ENCODE data around the gene ARFRP1. TPM values are rescaled to one million over a fixed set of nuclear protein-coding genes. Genes with fewer than 3 reads are reported as not detected.
A peak's percentile ranks its signal among the peaks of the same experiment; 100 is the strongest.

The ARFRP1 gene
- total and polyA plus RNA-seq, 2 of the 13 experiments (the other 11 are each of a cell fraction or from before 2014, with no cell fraction given): 32.0 to 51.1 TPM

DNA sequence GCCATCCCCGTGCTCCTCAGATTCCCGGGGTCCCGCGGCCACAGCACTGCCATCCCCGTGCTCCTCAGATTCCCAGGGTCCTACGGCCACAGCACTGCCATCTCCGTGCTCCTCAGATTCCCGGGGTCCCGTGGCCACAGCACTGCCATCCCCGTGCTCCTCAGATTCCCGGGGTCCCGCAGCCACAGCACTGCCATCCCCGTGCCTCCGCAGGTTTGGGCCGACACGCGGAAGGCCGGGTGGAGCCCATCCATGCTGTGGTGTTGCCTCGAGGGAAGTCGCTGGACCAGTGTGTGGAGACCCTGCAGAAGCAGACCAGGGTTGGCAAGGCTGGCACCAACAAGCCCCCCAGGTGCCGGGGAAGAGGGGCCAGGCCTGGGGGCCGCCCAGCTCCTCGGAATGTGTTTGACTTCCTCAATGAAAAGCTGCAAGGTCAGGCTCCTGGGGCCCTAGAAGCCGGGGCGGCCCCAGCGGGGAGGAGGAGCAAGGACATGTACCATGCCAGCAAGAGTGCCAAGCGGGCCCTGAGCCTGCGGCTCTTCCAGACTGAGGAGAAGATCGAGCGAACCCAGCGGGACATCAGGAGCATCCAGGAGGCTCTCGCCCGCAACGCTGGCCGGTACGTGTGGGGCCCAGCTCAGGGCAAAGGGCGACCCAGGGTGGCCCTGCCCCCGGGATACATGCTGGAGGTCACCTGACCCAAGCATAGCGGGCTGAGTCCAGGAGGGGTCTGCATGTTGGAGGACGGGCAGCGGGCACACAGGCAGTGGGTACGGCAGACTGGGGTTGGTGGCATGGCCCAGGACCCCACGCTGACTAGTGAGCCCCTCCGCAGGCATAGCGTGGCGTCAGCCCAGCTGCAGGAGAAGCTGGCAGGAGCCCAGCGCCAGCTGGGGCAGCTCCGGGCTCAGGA lies 27.4 kb upstream of the ARFRP1 start:
- BruUV-seq (replicated peaks): no TSS peak
- ATAC-seq (no peak), DNase-seq (ENCODE audit: low spot score) (no peak), FAIRE-seq (no peak)
- Histone ChIP-seq H2AFZ (ENCODE audit: low read length) (no peak overlapping the region), H3K9me3 (ENCODE audit: low read length) (no peaks in the 10 kb centered on the region), H3K36me3 (replicated peaks in 1 of 2; ENCODE audit: control insufficient read depth in 1 of 2, insufficient read depth in 2 of 2, low read length in 2 of 2) (peaks cover 30 to 37% of the 10 kb centered on the region in 2 experiments), H3K4me1 (ENCODE audit: insufficient read depth, low read length) (peaks cover 40% of the 10 kb centered on the region), H3K4me2 (ENCODE audit: low read depth, low read length) (peak overlapping the region; percentile 48), H3K27ac (ENCODE audit: extremely low read length, insufficient read depth, low read length) (peak overlapping the region; percentile 93), H3K79me2 (ENCODE audit: insufficient read depth, low read length) (peaks cover 31% of the 10 kb centered on the region), H4K20me1 (ENCODE audit: insufficient read depth, low read length) (no peaks in the 10 kb centered on the region), H3K27me3 (ENCODE audit: control insufficient read depth in 1 of 2, insufficient read depth in 2 of 2, low read length in 2 of 2) (no peaks in the 10 kb centered on the region), H3K9ac (ENCODE audit: insufficient read depth, low read depth, low read length) (no peak overlapping the region; the same call in 1 of the 2 replicates), H3K4me3 (replicated peaks in 1 of 3; ENCODE audit: insufficient read depth in 1 of 3, low read depth in 2 of 3, low read length in 3 of 3) (peak overlapping the region in 1 of 3 experiments; percentile 32; a peak in 1 of 6 replicates)
- WGBS (ENCODE audit: low lambda C conversion rate): 79% methylated on average over 43 of the region's 48 CpGs
- ChIA-PET POLR2A (interaction anchor here (2.7 to 7.3 kb wide), 4 partner anchors 8 to 129 kb away, joined by 9 to 190 read pairs (median 73); partner anchors contain the start of genes ARFRP1, TPD52L2 and ZGPAT), CTCF (ENCODE audit: low intra/inter-chr PET ratio, low total read pairs) (no interaction called here)
- in situ Hi-C loops (cut with HindIII; ENCODE audit: extremely low pct_ligation_motif_present, low pct_unique_long_range_greater_than_20kb) (no loop called here), intact Hi-C loops (cut with micrococcal nuclease; ENCODE audit: unreplicated experiment) (loop anchor here (5.0 kb wide), 1 partner anchor 198 kb away; the partner anchor contains the start of gene PTK6)
- TF ChIP-seq CSRNP1 (CRISPR knock-in tag; IDR thresholded peaks at IDR 0.05): 0 out of 2 replicates have a peak, but pooled peaks have one; percentile 22
- TF ChIP-seq PRDM10 (CRISPR knock-in tag; IDR thresholded peaks at IDR 0.05; ENCODE audit: low read depth): no peak
- 0 out of 2 replicates have a peak, but pooled peaks have one; percentile 10 for TF ChIP-seq ZMYM2 (CRISPR knock-in tag; IDR thresholded peaks at IDR 0.05)
- TF ChIP-seq PHF21A (CRISPR knock-in tag; IDR thresholded peaks at IDR 0.05): 0 out of 2 replicates have a peak, but pooled peaks have one; percentile 20
- TF ChIP-seq ZNF572 (CRISPR knock-in tag; IDR thresholded peaks at IDR 0.05): 0 out of 2 replicates have a peak, but pooled peaks have one; percentile 54
- peak; percentile 99 for TF ChIP-seq HNRNPL (IDR thresholded peaks at IDR 0.05; ENCODE audit: low read depth, low read length)
- TF ChIP-seq SIN3A (IDR thresholded peaks at IDR 0.05; ENCODE audit: borderline replicate concordance, low read depth, low read length): no peak
- TF ChIP-seq, protein P1, sequence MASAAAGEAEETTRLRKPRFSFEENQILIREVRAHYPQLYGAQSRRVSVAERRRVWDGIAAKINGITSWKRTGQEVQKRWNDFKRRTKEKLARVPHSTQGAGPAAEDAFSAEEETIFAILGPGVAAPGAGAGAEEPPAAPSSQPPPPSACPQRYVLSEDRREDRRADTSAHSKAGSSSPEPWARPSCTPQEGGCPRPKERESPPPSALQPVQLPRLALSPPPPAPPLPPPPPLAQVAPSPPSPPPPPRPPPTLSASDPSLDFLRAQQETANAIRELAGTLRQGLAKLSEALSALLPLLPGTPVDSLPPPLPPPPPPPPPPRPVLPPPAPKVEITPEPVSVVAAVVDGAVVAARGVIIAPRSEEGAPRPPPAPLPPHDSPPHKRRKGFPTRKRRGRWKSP (CRISPR knock-in tag; IDR thresholded peaks at IDR 0.05): no peak
- TF ChIP-seq SETDB1 (CRISPR knock-in tag; IDR thresholded peaks at IDR 0.05; ENCODE audit: borderline replicate concordance): 0 out of 2 replicates have a peak, but pooled peaks have one; percentile 65
- no peak for TF ChIP-seq ZNF451 (CRISPR knock-in tag; IDR thresholded peaks at IDR 0.05)
- TF ChIP-seq ZNF546 (CRISPR knock-in tag; conservative IDR thresholded peaks at IDR 0.05): no peak
- peak; percentile 93 for TF ChIP-seq AGO1 (IDR thresholded peaks at IDR 0.05; ENCODE audit: low read depth, low read length, poor library complexity, severe bottlenecking)
